Retinal pigment epithelial cell (primary cell): ENCODE results near the gene CALHM1.
"Not testable (repeated sequence)": the region's sequence is repeated elsewhere in the genome, so short reads cannot be mapped to it uniquely, and the experiment has no call there.

Source experiments
- DNase-seq: peaks from one replicate; pipeline ENCODE4 v3.0.0-alpha.2; 2010; ENCODE audit warnings: low read depth
- H3K4me3 ChIP-seq: 2 replicates; pipeline ENCODE4 v1.5.1; 2011; ENCODE audit warnings: mild to moderate bottlenecking, low read length, control low read depth, moderate library complexity
- CTCF ChIP-seq: conservative IDR thresholded peaks from 2 replicates; pipeline ENCODE4 v1.5.1; 2011; ENCODE audit warnings: low read depth, low read length, control low read depth, inconsistent platforms

The CALHM1 gene

DNA sequence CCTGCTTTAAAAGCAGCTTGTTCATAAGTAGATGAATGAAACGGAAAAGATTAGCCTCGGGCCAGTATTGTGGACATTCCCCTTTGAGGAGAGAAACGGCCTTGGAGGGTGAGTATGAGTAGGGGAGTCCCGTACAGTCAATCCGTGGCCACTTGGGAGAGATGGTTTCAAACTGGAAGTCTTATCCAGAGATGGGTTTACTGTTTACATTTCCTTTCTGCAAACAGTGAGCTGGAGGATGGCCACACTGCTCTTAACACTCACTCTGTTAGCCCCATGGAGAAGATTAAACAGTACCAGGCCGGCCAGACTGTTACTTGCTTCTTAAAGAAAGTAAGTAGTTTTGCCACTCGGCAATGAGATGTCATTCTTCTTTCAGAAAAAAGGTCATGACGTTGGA lies 26.8 kb downstream of the CALHM1 start:
- no peak for TF ChIP-seq CTCF
- DNase-seq = no peak

GRCh38 chr10:103429647-103430046 lies 29.1 kb downstream of the CALHM1 start:
- TF ChIP-seq CTCF = no peak
- H3K4me3 ChIP-seq = no peak overlapping the region
- no peak for DNase-seq

More for the DNA sequence above, 26.8 kb downstream of the CALHM1 start:
- no peak overlapping the region for H3K4me3 ChIP-seq

GRCh38 chr10:103428989-103429643 lies 29.6 kb downstream of the CALHM1 start:
- TF ChIP-seq CTCF = no peak
- DNase-seq = no peak
- no peak overlapping the region for H3K4me3 ChIP-seq

GRCh38 chr10:103427866-103428265 lies 30.8 kb downstream of the CALHM1 start:
- TF ChIP-seq CTCF = no peak
- H3K4me3 ChIP-seq = no peak overlapping the region

GRCh38 chr10:103423748-103424147 lies 35.0 kb downstream of the CALHM1 start:
- TF ChIP-seq CTCF = no peak
- no peak overlapping the region for H3K4me3 ChIP-seq
- DNase-seq = no peak

More at GRCh38 chr10:103427866-103428265, 30.8 kb downstream of the CALHM1 start:
- DNase-seq = no peak

DNA sequence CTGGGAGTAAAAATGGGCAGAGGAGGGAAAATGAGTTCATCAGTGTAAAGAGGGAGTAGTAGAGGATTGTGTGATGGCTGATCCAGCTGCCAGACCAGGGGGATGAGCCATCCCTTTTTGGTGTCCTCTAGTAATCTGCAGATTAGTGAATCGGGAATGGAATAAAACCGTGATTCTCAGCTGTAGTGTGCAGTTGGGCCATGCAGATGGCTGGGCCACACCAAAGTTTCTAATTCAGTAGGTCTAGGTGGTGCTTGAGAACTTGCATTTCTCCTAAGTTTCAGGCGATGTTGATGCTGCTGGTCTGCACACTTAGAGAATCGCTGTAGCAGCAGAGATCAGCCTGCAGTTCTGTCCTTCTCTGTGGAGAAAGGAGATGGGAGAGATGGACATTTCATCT lies 39.6 kb downstream of the CALHM1 start:
- no peak for TF ChIP-seq CTCF
- no peak for DNase-seq

GRCh38 chr10:103417601-103418000 lies 41.1 kb downstream of the CALHM1 start:
- no peak for DNase-seq
- TF ChIP-seq CTCF = no peak
- H3K4me3 ChIP-seq = no peak overlapping the region

More for the DNA sequence above, 39.6 kb downstream of the CALHM1 start:
- H3K4me3 ChIP-seq = no peak overlapping the region

GRCh38 chr10:103417148-103417469 lies 41.6 kb downstream of the CALHM1 start:
- DNase-seq, H3K4me3 ChIP-seq: not testable (repeated sequence)
